ENCODE results near the gene LY6G5B. TPM values are rescaled to one million over a fixed set of nuclear protein-coding genes. Genes with fewer than 3 reads are reported as not detected.

Gene LY6G5B
- total RNA-seq, 2 donors from 2014 or later = 21.3 to 26.9 TPM

- Mint-ChIP-seq H3K36me3 (ENCODE audit: insufficient read depth in 2 of 2) (peaks cover 5 to 33% of the 10 kb centered on the region in 2 donors), H3K27me3 (ENCODE audit: low read depth) (no peaks in the 10 kb centered on the region), H3K4me3 (peak overlapping the region; percentile 89 to 98), H3K4me1 (ENCODE audit: low read depth) (peaks cover 42% of the 10 kb centered on the region), H3K9me3 (no peaks in the 10 kb centered on the region), H3K27ac (peak overlapping the region; percentile 99)
- peak; percentile 57 to 72 for ATAC-seq (replicated peaks in 1 of 2)
- DNase-seq = peak; percentile 73 to 77
Observed at GRCh38 chr6:31651602-31652191, 18.1 kb upstream of the LY6G5B start.

- Mint-ChIP-seq H3K4me3 (peak overlapping the region; percentile 89 to 98), H3K9me3 (no peaks in the 10 kb centered on the region), H3K36me3 (ENCODE audit: insufficient read depth in 2 of 2) (peaks cover 5 to 24% of the 10 kb centered on the region in 2 donors), H3K27ac (peak overlapping the region; percentile 99), H3K4me1 (ENCODE audit: low read depth) (peaks cover 50% of the 10 kb centered on the region), H3K27me3 (ENCODE audit: low read depth) (no peaks in the 10 kb centered on the region)
- ATAC-seq (replicated peaks in 1 of 2) = peak; percentile 73 to 74
- peak in 1 of 2 donors; percentile 92 for DNase-seq
Observed at GRCh38 chr6:31652925-31653724, 16.7 kb upstream of the LY6G5B start.

GRCh38 chr6:31654574-31655348 lies 15.0 kb upstream of the LY6G5B start:
- Mint-ChIP-seq H3K9me3 (no peaks in the 10 kb centered on the region), H3K4me1 (ENCODE audit: low read depth) (peaks cover 56% of the 10 kb centered on the region), H3K36me3 (ENCODE audit: insufficient read depth in 2 of 2) (peaks cover 2 to 16% of the 10 kb centered on the region in 2 donors), H3K4me3 (no peak overlapping the region), H3K27me3 (ENCODE audit: low read depth) (no peaks in the 10 kb centered on the region), H3K27ac (no peak overlapping the region)
- ATAC-seq (replicated peaks in 1 of 2) (no peak), DNase-seq (no peak)

- Mint-ChIP-seq H3K36me3 (ENCODE audit: insufficient read depth in 2 of 2) (peaks cover 2 to 18% of the 10 kb centered on the region in 2 donors), H3K27ac (peak within 1 kb of the TSS; percentile 9), H3K9me3 (no peaks in the 10 kb centered on the region), H3K4me1 (ENCODE audit: low read depth) (peaks cover 54% of the 10 kb centered on the region), H3K27me3 (ENCODE audit: low read depth) (no peaks in the 10 kb centered on the region), H3K4me3 (peak within 1 kb of the TSS in 1 of 2 donors; percentile 31)
- DNase-seq (no peak), ATAC-seq (replicated peaks in 1 of 2) (no peak)
Observed at GRCh38 chr6:31655349-31656237, 14.2 kb upstream of the LY6G5B start, which contains the start of gene APOM. Gene APOM, plus strand, starts transcription at chr6:31655894. Its CDS starts 73 bp downstream, at chr6:31655967.

- H3K36me3 Mint-ChIP-seq (ENCODE audit: insufficient read depth in 2 of 2) = peaks cover 4 to 16% of the 10 kb centered on the region in 2 donors
- no peaks in the 10 kb centered on the region for H3K9me3 Mint-ChIP-seq
- H3K27me3 Mint-ChIP-seq (ENCODE audit: low read depth) = no peaks in the 10 kb centered on the region
- H3K4me1 Mint-ChIP-seq (ENCODE audit: low read depth) = peaks cover 61% of the 10 kb centered on the region
- H3K27ac Mint-ChIP-seq = peak overlapping the region; percentile 76
- H3K4me3 Mint-ChIP-seq = peak overlapping the region; percentile 95
- peak in 1 of 2 donors; percentile 22 for ATAC-seq (replicated peaks in 1 of 2)
- DNase-seq = peak; percentile 38 to 51
Observed at GRCh38 chr6:31657406-31658157, 12.2 kb upstream of the LY6G5B start.

GRCh38 chr6:31658158-31658688 lies 11.6 kb upstream of the LY6G5B start:
- ATAC-seq (replicated peaks in 1 of 2) (no peak), DNase-seq (no peak)
- peaks cover 67% of the 10 kb centered on the region for H3K4me1 Mint-ChIP-seq (ENCODE audit: low read depth)
- H3K9me3 Mint-ChIP-seq = no peaks in the 10 kb centered on the region
- H3K4me3 Mint-ChIP-seq = peak overlapping the region; percentile 95
- H3K27ac Mint-ChIP-seq = peak overlapping the region; percentile 76
- H3K36me3 Mint-ChIP-seq (ENCODE audit: insufficient read depth in 2 of 2) = peaks cover 6 to 16% of the 10 kb centered on the region in 2 donors
- H3K27me3 Mint-ChIP-seq (ENCODE audit: low read depth) = no peaks in the 10 kb centered on the region

GRCh38 chr6:31658983-31659648 lies 10.7 kb upstream of the LY6G5B start:
- no peak for ATAC-seq (replicated peaks in 1 of 2)
- Mint-ChIP-seq H3K27me3 (ENCODE audit: low read depth) (no peaks in the 10 kb centered on the region), H3K9me3 (no peaks in the 10 kb centered on the region)

GRCh38 chr6:31659649-31660380 lies 10.0 kb upstream of the LY6G5B start:
- Mint-ChIP-seq H3K9me3 (no peaks in the 10 kb centered on the region), H3K4me1 (ENCODE audit: low read depth) (peaks cover 83% of the 10 kb centered on the region), H3K4me3 (peak overlapping the region; percentile 95), H3K27me3 (ENCODE audit: low read depth) (no peaks in the 10 kb centered on the region), H3K27ac (peak overlapping the region; percentile 95), H3K36me3 (ENCODE audit: insufficient read depth in 2 of 2) (peaks cover 17 to 27% of the 10 kb centered on the region in 2 donors)
- ATAC-seq (replicated peaks in 1 of 2) (peak; percentile 36 to 44), DNase-seq (peak; percentile 35 to 36)

More at GRCh38 chr6:31658983-31659648, 10.7 kb upstream of the LY6G5B start:
- H3K36me3 Mint-ChIP-seq (ENCODE audit: insufficient read depth in 2 of 2) = peaks cover 12 to 21% of the 10 kb centered on the region in 2 donors
- peak overlapping the region; percentile 95 for H3K27ac Mint-ChIP-seq
- H3K4me3 Mint-ChIP-seq = peak overlapping the region; percentile 95
- no peak for DNase-seq
- peaks cover 76% of the 10 kb centered on the region for H3K4me1 Mint-ChIP-seq (ENCODE audit: low read depth)

GRCh38 chr6:31660381-31661261 lies 9.2 kb upstream of the LY6G5B start, which contains the start of gene C6orf47:
Gene C6orf47, minus strand, starts transcription at chr6:31660778. Its CDS starts 831 bp downstream, at chr6:31659947.
- Mint-ChIP-seq H3K27me3 (ENCODE audit: low read depth) (no peaks in the 10 kb centered on the region), H3K27ac (peak within 1 kb of the TSS; percentile 95), H3K36me3 (ENCODE audit: insufficient read depth in 2 of 2) (peaks cover 18 to 28% of the 10 kb centered on the region in 2 donors), H3K9me3 (no peaks in the 10 kb centered on the region), H3K4me1 (ENCODE audit: low read depth) (peaks cover 82% of the 10 kb centered on the region), H3K4me3 (peak within 1 kb of the TSS; percentile 95)
- peak; percentile 62 to 69 for ATAC-seq (replicated peaks in 1 of 2)
- peak; percentile 85 to 87 for DNase-seq

All from activated T-cell treated with anti-CD3 and anti-CD28 coated beads, Interleukin-2, amount 50 U/mL, for 72 hours (primary cell).